ENCODE measurements around the gene PLAU.
"Not testable (repeated sequence)": the region's sequence is repeated elsewhere in the genome, so short reads cannot be mapped to it uniquely, and the experiment has no call there.

Gene PLAU

GRCh38 chr10:73889416-73889815, 21.5 kb upstream of the PLAU start:
- peaks cover 14% of the 10 kb centered on the region for H3K4me1 ChIP-seq (ENCODE audit: control insufficient read depth, insufficient read depth, low read length)
- not testable (repeated sequence) for H3K27me3 ChIP-seq (ENCODE audit: control insufficient read depth, insufficient read depth, low read length); H3K27ac ChIP-seq (ENCODE audit: low read depth, low read length)

GRCh38 chr10:73890261-73890660, 20.7 kb upstream of the PLAU start:
- Histone ChIP-seq H3K27me3 (ENCODE audit: control insufficient read depth, insufficient read depth, low read length) (no peaks in the 10 kb centered on the region), H3K9ac (ENCODE audit: low read depth, low read length) (no peak overlapping the region), H3K4me1 (ENCODE audit: control insufficient read depth, insufficient read depth, low read length) (peaks cover 14% of the 10 kb centered on the region), H3K27ac (ENCODE audit: low read depth, low read length) (no peak overlapping the region), H3K9me3 (ENCODE audit: control insufficient read depth, insufficient read depth, low read length) (no peaks in the 10 kb centered on the region), H3K36me3 (ENCODE audit: control insufficient read depth, insufficient read depth, low read length) (no peaks in the 10 kb centered on the region), H3K4me3 (ENCODE audit: low read depth, low read length) (no peak overlapping the region)

More at GRCh38 chr10:73889416-73889815, 21.5 kb upstream of the PLAU start:
- H3K4me3 ChIP-seq (ENCODE audit: low read depth, low read length); H3K36me3 ChIP-seq (ENCODE audit: control insufficient read depth, insufficient read depth, low read length); H3K9me3 ChIP-seq (ENCODE audit: control insufficient read depth, insufficient read depth, low read length); H3K9ac ChIP-seq (ENCODE audit: low read depth, low read length): not testable (repeated sequence)

DNA sequence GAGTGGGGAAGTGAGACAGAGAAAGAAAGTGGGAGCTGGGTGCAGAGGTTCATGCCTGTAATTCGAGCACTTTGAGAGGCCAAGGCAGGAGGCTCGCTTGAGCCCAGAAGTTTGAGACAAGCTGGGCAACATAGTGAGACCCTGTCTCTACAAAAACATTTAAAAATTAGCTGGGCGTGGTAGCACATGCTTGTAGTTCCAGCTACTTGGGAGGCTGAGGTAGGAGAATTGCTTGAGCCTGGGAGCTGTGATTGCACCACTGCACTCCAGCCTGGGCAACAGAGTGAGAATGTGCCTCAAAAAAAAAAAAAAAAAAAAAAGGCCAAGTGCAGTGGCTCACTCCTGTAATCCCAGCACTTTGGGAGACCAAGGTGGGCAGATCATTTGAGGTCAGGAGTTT, 20.1 kb upstream of the PLAU start:
- not testable (repeated sequence) for H3K27ac ChIP-seq (ENCODE audit: low read depth, low read length); H3K9me3 ChIP-seq (ENCODE audit: control insufficient read depth, insufficient read depth, low read length); H3K27me3 ChIP-seq (ENCODE audit: control insufficient read depth, insufficient read depth, low read length); H3K36me3 ChIP-seq (ENCODE audit: control insufficient read depth, insufficient read depth, low read length); H3K4me3 ChIP-seq (ENCODE audit: low read depth, low read length); H3K9ac ChIP-seq (ENCODE audit: low read depth, low read length)
- peaks cover 14% of the 10 kb centered on the region for H3K4me1 ChIP-seq (ENCODE audit: control insufficient read depth, insufficient read depth, low read length)

DNA sequence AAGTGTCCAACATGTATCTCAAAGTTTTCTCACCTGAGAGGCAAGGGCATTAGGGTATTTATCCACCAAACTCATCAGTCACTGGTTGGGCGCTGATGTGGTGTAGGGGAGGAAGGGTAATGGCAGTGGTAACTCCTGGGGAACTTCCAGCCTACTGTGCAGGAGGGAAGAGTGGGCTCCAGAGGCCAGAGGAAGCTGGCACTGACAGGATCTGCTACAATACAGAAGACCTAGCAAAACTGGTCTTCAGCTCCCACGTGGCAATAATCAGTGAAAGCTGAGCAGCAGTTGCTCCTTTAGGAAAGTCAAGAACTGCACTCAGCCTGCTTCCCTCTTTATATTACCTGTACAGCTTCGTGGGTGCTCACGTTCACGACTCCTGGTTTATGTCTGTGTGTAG, 19.4 kb upstream of the PLAU start:
- H3K27ac ChIP-seq (ENCODE audit: low read depth, low read length), result no peak overlapping the region
- H3K9me3 ChIP-seq (ENCODE audit: control insufficient read depth, insufficient read depth, low read length), result no peaks in the 10 kb centered on the region
- H3K27me3 ChIP-seq (ENCODE audit: control insufficient read depth, insufficient read depth, low read length), result no peaks in the 10 kb centered on the region
- H3K9ac ChIP-seq (ENCODE audit: low read depth, low read length), result no peak overlapping the region
- no peaks in the 10 kb centered on the region for H3K36me3 ChIP-seq (ENCODE audit: control insufficient read depth, insufficient read depth, low read length)
- H3K4me3 ChIP-seq (ENCODE audit: low read depth, low read length), result no peak overlapping the region
- peaks cover 10% of the 10 kb centered on the region; the same call in 1 of the 2 replicates for H3K4me1 ChIP-seq (ENCODE audit: control insufficient read depth, insufficient read depth, low read length)

DNA sequence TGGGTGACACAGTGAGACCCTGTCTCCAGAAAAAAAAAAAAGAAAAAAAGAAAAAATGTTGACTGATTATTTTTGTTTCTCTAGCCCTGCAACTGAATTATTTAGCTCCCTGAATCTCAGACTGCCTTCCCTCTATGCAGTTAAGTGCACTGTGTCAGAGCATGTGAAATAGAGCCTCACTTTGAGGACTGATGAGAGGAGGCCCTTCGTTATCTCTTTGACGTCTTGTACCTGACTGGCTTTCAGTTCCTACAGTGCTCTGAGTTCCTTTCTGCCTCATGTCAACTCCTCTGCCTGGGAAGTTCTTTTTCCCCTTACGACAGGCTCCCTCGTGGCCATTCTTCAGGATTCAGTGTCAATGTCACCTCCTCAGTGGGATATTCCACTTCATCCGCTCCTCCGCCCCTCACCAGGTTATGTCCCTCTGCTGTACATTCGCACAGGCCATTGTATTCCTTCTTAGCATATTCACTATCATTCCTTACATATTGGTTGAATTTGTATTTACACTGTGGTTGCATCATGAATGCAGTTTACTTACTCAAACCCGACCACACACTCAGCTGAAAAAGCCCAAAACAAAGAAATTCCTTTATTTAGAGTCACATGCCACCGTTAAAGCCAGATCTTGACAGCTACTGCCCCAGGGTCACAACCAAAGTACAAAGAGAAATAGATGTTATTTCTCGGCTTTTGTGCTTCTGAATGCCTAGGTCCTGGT, 18.5 kb upstream of the PLAU start:
- H3K27ac ChIP-seq (ENCODE audit: low read depth, low read length), result no peak overlapping the region
- H3K9me3 ChIP-seq (ENCODE audit: control insufficient read depth, insufficient read depth, low read length), result no peaks in the 10 kb centered on the region
- H3K4me1 ChIP-seq (ENCODE audit: control insufficient read depth, insufficient read depth, low read length), result peaks cover 5% of the 10 kb centered on the region; the same call in 1 of the 2 replicates
- no peak overlapping the region for H3K4me3 ChIP-seq (ENCODE audit: low read depth, low read length)
- H3K9ac ChIP-seq (ENCODE audit: low read depth, low read length), result no peak overlapping the region
- no peaks in the 10 kb centered on the region for H3K36me3 ChIP-seq (ENCODE audit: control insufficient read depth, insufficient read depth, low read length)
- H3K27me3 ChIP-seq (ENCODE audit: control insufficient read depth, insufficient read depth, low read length), result no peaks in the 10 kb centered on the region

GRCh38 chr10:73893426-73893825, 17.5 kb upstream of the PLAU start:
- peaks cover 5% of the 10 kb centered on the region; the same call in 1 of the 2 replicates for H3K4me1 ChIP-seq (ENCODE audit: control insufficient read depth, insufficient read depth, low read length)
- no peaks in the 10 kb centered on the region for H3K36me3 ChIP-seq (ENCODE audit: control insufficient read depth, insufficient read depth, low read length)
- no peaks in the 10 kb centered on the region for H3K9me3 ChIP-seq (ENCODE audit: control insufficient read depth, insufficient read depth, low read length)
- H3K9ac ChIP-seq (ENCODE audit: low read depth, low read length), result no peak overlapping the region
- no peaks in the 10 kb centered on the region for H3K27me3 ChIP-seq (ENCODE audit: control insufficient read depth, insufficient read depth, low read length)
- H3K4me3 ChIP-seq (ENCODE audit: low read depth, low read length), result no peak overlapping the region
- no peak overlapping the region for H3K27ac ChIP-seq (ENCODE audit: low read depth, low read length)

DNA sequence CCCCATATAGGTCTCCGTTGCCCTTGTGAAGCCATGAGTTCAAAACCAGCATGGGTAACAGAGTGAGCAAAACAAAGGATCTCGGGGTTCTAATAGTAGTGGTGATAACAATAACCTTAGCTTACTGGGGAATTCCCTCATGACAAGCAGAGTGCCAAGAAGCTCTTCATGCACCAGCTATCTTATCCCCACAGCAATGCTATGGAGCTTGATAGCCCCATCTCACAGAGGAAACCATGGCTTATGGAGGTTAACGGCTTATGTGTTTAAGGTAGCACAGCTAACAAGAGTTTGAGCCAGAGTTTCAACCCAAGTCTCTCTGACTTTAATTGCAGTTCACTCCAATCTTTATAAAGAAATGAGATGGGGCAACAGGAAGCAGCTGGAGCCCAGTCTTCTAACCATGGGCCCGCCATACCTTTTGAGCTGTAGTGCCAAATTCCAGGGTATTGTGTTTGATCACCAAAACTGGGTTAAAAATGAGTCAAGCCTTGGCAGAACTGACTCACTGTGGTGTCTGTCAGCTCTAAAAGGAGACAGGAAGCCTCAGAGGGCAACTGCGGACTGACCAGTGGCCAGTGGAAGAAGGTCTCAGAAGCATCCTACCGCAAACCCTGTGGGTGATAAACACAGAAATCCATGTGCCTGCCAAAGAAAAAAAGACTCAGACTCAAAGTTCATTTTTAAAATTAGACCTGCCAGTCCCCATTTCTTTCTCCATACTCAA, 16.5 kb upstream of the PLAU start:
- Histone ChIP-seq H3K36me3 (ENCODE audit: control insufficient read depth, insufficient read depth, low read length) (no peaks in the 10 kb centered on the region), H3K4me1 (ENCODE audit: control insufficient read depth, insufficient read depth, low read length) (no peaks in the 10 kb centered on the region), H3K27ac (ENCODE audit: low read depth, low read length) (no peak overlapping the region), H3K4me3 (ENCODE audit: low read depth, low read length) (no peak overlapping the region), H3K9ac (ENCODE audit: low read depth, low read length) (no peak overlapping the region), H3K27me3 (ENCODE audit: control insufficient read depth, insufficient read depth, low read length) (no peaks in the 10 kb centered on the region), H3K9me3 (ENCODE audit: control insufficient read depth, insufficient read depth, low read length) (no peaks in the 10 kb centered on the region)

DNA sequence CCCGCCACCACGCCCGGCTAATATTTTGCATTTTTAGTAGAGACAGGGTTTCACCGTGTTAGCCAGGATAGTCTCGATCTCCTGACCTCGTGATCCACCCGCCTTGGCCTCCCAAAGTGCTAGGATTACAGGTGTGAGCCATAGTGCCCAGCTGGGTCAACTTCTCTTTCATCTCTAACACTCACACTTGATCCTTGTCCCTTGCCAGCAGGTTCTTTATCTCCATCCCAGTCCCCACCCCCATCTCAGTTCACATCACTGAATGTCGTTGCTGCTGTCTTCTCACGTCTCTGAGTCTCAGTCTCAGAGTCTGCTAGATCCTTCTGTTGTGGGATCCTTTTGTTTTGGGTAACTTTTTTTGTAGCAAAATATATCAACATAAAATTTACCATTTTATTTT, 15.6 kb upstream of the PLAU start:
- H3K9ac ChIP-seq (ENCODE audit: low read depth, low read length); H3K9me3 ChIP-seq (ENCODE audit: control insufficient read depth, insufficient read depth, low read length); H3K4me3 ChIP-seq (ENCODE audit: low read depth, low read length); H3K27ac ChIP-seq (ENCODE audit: low read depth, low read length); H3K36me3 ChIP-seq (ENCODE audit: control insufficient read depth, insufficient read depth, low read length); H3K27me3 ChIP-seq (ENCODE audit: control insufficient read depth, insufficient read depth, low read length); H3K4me1 ChIP-seq (ENCODE audit: control insufficient read depth, insufficient read depth, low read length): not testable (repeated sequence)

GRCh38 chr10:73897693-73898092, 13.2 kb upstream of the PLAU start:
- H3K27me3 ChIP-seq (ENCODE audit: control insufficient read depth, insufficient read depth, low read length), result no peaks in the 10 kb centered on the region
- H3K4me3 ChIP-seq (ENCODE audit: low read depth, low read length), result no peak overlapping the region
- H3K9me3 ChIP-seq (ENCODE audit: control insufficient read depth, insufficient read depth, low read length), result no peaks in the 10 kb centered on the region
- no peak overlapping the region for H3K9ac ChIP-seq (ENCODE audit: low read depth, low read length)
- H3K4me1 ChIP-seq (ENCODE audit: control insufficient read depth, insufficient read depth, low read length), result no peaks in the 10 kb centered on the region
- no peaks in the 10 kb centered on the region for H3K36me3 ChIP-seq (ENCODE audit: control insufficient read depth, insufficient read depth, low read length)
- H3K27ac ChIP-seq (ENCODE audit: low read depth, low read length), result no peak overlapping the region

- Histone ChIP-seq H3K36me3 (ENCODE audit: control insufficient read depth, insufficient read depth, low read length) (no peaks in the 10 kb centered on the region), H3K4me1 (ENCODE audit: control insufficient read depth, insufficient read depth, low read length) (no peaks in the 10 kb centered on the region), H3K27ac (ENCODE audit: low read depth, low read length) (no peak overlapping the region), H3K4me3 (ENCODE audit: low read depth, low read length) (no peak overlapping the region), H3K27me3 (ENCODE audit: control insufficient read depth, insufficient read depth, low read length) (no peaks in the 10 kb centered on the region), H3K9me3 (ENCODE audit: control insufficient read depth, insufficient read depth, low read length) (no peaks in the 10 kb centered on the region), H3K9ac (ENCODE audit: low read depth, low read length) (no peak overlapping the region)
Measured at GRCh38 chr10:73898730-73899410, 12.1 kb upstream of the PLAU start.

DNA sequence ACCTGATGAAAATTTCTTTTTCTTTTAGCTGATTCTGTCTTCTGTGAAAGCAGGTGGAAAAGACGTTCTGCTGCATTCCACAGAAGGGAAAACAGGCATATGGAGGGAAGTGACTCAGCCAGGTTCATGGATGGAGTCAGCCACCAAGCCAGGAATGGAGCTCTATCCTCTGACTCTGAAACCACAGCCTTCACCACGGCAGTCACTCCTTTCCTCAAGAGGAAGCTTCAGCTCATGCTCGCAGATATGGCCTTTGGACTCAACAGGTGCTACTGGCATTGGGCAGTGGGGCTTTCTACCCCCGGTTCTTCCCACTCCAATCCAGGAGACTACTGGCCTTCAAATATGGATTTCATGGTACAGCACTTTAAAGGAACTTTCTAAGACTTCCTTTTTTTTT, 11.5 kb upstream of the PLAU start:
- Histone ChIP-seq H3K27ac (ENCODE audit: low read depth, low read length) (no peak overlapping the region), H3K4me3 (ENCODE audit: low read depth, low read length) (no peak overlapping the region), H3K36me3 (ENCODE audit: control insufficient read depth, insufficient read depth, low read length) (no peaks in the 10 kb centered on the region), H3K27me3 (ENCODE audit: control insufficient read depth, insufficient read depth, low read length) (no peaks in the 10 kb centered on the region), H3K9ac (ENCODE audit: low read depth, low read length) (no peak overlapping the region), H3K9me3 (ENCODE audit: control insufficient read depth, insufficient read depth, low read length) (no peaks in the 10 kb centered on the region), H3K4me1 (ENCODE audit: control insufficient read depth, insufficient read depth, low read length) (no peaks in the 10 kb centered on the region)
